ENCODE measurements around the gene CNKSR2.

DNA sequence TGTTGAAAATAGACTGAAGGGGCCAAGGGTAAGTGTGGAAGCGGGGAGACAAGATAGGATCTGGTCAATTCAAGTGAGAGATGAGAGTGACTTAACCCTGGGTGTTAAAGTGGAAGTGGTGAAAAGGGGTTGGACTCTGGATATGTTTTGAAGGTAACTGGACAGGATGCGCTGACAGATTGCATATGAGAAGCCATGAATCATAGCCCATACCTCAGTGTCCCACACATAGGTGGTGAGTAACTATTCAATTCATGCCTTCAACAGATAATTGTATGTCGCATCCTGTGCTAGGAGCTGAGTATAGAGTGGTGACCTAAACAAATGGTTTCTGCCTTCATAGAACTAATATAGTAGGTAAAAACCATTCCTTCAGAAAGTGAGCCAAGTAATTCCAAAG lies 207.3 kb downstream of the CNKSR2 start:
- TF ChIP-seq CTCF (IDR thresholded peaks at IDR 0.05; ENCODE audit: poor library complexity) (no peak), EZH2phosphoT487 (IDR thresholded peaks at IDR 0.05; ENCODE audit: low read depth, severe bottlenecking, unreplicated experiment) (no peak)

Data from hepatocyte (in vitro differentiated cells).